CD4-positive, alpha-beta T cell (primary cell): Measurements from ENCODE around the gene NXN. TPM values are rescaled to one million over a fixed set of nuclear protein-coding genes. Genes with fewer than 3 reads are reported as not detected.

Experiments
- ATAC-seq: fragments of 200-7000 bp; cut with Tn5 transposase; one replicate; pipeline ENCODE4 v1.10.0; 2022; ENCODE audit warnings: mild to moderate bottlenecking; ENCODE audit not compliant: poor library complexity
- CTCF ChIA-PET: fragments of 350-600 bp; sonication (Branson Sonifier 250); formaldehyde crosslinking; loops from one replicate; lab custom pipeline; 2021; ENCODE audit warnings: antibody characterized with exemption, inconsistent platforms; lab: Charles Lee
- POLR2A ChIA-PET: fragments of 350-600 bp; sonication (Branson Sonifier 250); formaldehyde crosslinking; loops from one replicate; lab custom pipeline; 2021; ENCODE audit warnings: antibody characterized with exemption, inconsistent platforms; lab: Charles Lee
- DNase-seq, 14 experiments: peaks; one replicate each; pipeline ENCODE4 v3.0.0-alpha.2; 2013 to 2020; ENCODE audit warnings: mixed read lengths in 2 of 14
- H3K27ac ChIP-seq, 2 donors: one replicate each; pipeline versions ENCODE4 v1.5.1 to v1.7.0; 2013; ENCODE audit warnings: low read length in 2 of 2, low read depth in 1 of 2, mild to moderate bottlenecking in 1 of 2
- H3K27me3 ChIP-seq, 2 experiments: 1 replicate in 1 of 2; 2 replicates in 1 of 2; pipeline versions ENCODE4 v1.6.1 to v1.7.0; 2013; ENCODE audit warnings: low read length in 2 of 2, control low read depth in 1 of 2, mild to moderate bottlenecking in 1 of 2, moderate library complexity in 1 of 2; ENCODE audit not compliant: insufficient read depth in 2 of 2, control insufficient read depth in 1 of 2
- H3K36me3 ChIP-seq: one replicate; pipeline ENCODE4 v1.6.1; 2013; ENCODE audit warnings: low read length, control low read depth; ENCODE audit not compliant: insufficient read depth
- H3K4me1 ChIP-seq: one replicate; pipeline ENCODE4 v1.6.1; 2013; ENCODE audit warnings: low read length, control low read depth; ENCODE audit not compliant: insufficient read depth
- H3K4me3 ChIP-seq: one replicate; pipeline ENCODE4 v1.5.1; 2013; ENCODE audit warnings: mild to moderate bottlenecking, low read length, moderate library complexity
- H3K9me3 ChIP-seq, 2 experiments: 1 replicate in 1 of 2; 2 replicates in 1 of 2; pipeline versions ENCODE4 v1.6.1 to v1.7.0; 2013; ENCODE audit warnings: low read length in 2 of 2, mild to moderate bottlenecking in 2 of 2, control low read depth in 1 of 2, moderate library complexity in 1 of 2; ENCODE audit not compliant: control insufficient read depth in 1 of 2, insufficient read depth in 1 of 2
- H3K27ac Mint-ChIP-seq: one replicate; pipeline ENCODE4 v1.8.0; 2020; ENCODE audit warnings: mixed read lengths
- H3K27me3 Mint-ChIP-seq: one replicate; pipeline ENCODE4 v1.8.0; 2021; ENCODE audit warnings: mixed read lengths
- H3K36me3 Mint-ChIP-seq: one replicate; pipeline ENCODE4 v1.8.0; 2021; ENCODE audit warnings: low read depth, mixed read lengths
- H3K4me1 Mint-ChIP-seq: one replicate; pipeline ENCODE4 v1.8.0; 2021; ENCODE audit warnings: low read depth, mixed read lengths
- H3K4me3 Mint-ChIP-seq: one replicate; pipeline ENCODE4 v1.8.0; 2020; ENCODE audit warnings: mild to moderate bottlenecking, mixed read lengths
- H3K9me3 Mint-ChIP-seq: one replicate; pipeline ENCODE4 v1.8.0; 2020; ENCODE audit warnings: mixed read lengths
- intact Hi-C, 2 experiments: fragments of 100-400 bp; cut with DNase I in 1 of 2; cut with micrococcal nuclease in 1 of 2; formaldehyde crosslinking; loops; one replicate each; pipeline versions ENCODE4 v1.15.1 to v1.9.0; 2023 to 2025; cut with DNase I, micrococcal nuclease
- total RNA-seq, 174 experiments: library from RNA in 2 of 174; stranded (reverse) in 2 of 174; gene quantifications; one replicate each; pipeline ENCODE4 v1.2.3 and lab custom pipeline; 2021 to 2026
- TF ChIP-seq, protein P1 (sequence below): fragments of 200-600 bp; IDR thresholded peaks from one replicate; pipeline ENCODE4 v1.8.0; 2022; ENCODE audit warnings: antibody characterized with exemption, mild to moderate bottlenecking

NXN gene
- total RNA-seq, 2 experiments from 2014 or later, result 0.80 to 0.98 TPM

DNA sequence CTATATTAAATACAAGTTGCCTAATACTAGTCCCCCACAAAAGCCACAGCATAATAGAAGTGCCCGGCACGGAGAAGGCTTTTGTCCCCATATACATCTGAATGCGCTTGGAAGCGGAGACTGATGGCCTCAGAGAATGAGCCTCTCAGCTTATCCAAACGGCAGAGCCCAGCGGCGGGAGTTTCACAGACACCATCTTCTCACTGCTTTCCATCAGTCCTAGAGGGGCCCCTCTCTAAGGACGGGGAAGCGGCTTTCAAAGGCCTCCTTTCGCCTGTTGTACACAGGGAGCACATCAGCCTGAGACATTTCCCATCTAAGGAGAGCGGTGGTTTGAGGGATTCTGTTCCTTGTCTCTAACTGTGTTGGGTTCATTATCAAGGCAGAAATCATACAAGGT is 16.9 kb downstream of the NXN start:
- ChIA-PET CTCF (no interaction called here), POLR2A (no interaction called here)
- DNase-seq, result no peak
- no peaks in the 10 kb centered on the region for H3K9me3 ChIP-seq
- no peaks in the 10 kb centered on the region for H3K36me3 ChIP-seq
- H3K27me3 Mint-ChIP-seq, result peaks cover 37% of the 10 kb centered on the region
- no peaks in the 10 kb centered on the region for H3K36me3 Mint-ChIP-seq
- ATAC-seq, result no peak
- no peak overlapping the region for H3K27ac Mint-ChIP-seq
- H3K27ac ChIP-seq, result no peak overlapping the region
- TF ChIP-seq, protein P1, sequence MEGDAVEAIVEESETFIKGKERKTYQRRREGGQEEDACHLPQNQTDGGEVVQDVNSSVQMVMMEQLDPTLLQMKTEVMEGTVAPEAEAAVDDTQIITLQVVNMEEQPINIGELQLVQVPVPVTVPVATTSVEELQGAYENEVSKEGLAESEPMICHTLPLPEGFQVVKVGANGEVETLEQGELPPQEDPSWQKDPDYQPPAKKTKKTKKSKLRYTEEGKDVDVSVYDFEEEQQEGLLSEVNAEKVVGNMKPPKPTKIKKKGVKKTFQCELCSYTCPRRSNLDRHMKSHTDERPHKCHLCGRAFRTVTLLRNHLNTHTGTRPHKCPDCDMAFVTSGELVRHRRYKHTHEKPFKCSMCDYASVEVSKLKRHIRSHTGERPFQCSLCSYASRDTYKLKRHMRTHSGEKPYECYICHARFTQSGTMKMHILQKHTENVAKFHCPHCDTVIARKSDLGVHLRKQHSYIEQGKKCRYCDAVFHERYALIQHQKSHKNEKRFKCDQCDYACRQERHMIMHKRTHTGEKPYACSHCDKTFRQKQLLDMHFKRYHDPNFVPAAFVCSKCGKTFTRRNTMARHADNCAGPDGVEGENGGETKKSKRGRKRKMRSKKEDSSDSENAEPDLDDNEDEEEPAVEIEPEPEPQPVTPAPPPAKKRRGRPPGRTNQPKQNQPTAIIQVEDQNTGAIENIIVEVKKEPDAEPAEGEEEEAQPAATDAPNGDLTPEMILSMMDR, result no peak
- intact Hi-C loops, result no loop called here
- H3K4me3 Mint-ChIP-seq, result no peak overlapping the region
- peaks cover 0 to 5% of the 10 kb centered on the region in 2 experiments for H3K27me3 ChIP-seq
- H3K9me3 Mint-ChIP-seq, result no peaks in the 10 kb centered on the region
- H3K4me1 Mint-ChIP-seq, result no peaks in the 10 kb centered on the region
- H3K4me1 ChIP-seq, result no peaks in the 10 kb centered on the region
- no peak overlapping the region for H3K4me3 ChIP-seq

DNA sequence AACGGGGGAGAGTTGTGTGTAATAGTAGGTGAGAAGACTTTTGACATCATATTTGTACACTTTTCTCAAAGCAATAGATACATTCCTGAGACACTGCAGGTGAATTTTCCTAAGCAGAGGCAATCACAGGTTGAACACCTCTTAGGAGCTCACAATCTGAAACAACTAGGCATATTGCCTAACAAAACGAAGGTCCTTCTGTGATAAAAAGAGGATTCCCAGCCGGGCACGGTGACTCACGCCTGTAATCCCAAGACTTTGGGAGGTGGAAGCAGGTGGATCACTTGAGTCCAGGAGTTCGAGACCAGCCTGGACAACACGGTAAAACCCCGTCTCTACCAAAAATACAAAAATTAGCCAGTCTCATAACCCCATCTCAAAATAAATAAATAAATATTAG is 17.4 kb downstream of the NXN start:
- Mint-ChIP-seq H3K36me3 (no peaks in the 10 kb centered on the region), H3K9me3 (no peaks in the 10 kb centered on the region), H3K27me3 (peaks cover 32% of the 10 kb centered on the region), H3K4me3 (no peak overlapping the region), H3K27ac (no peak overlapping the region), H3K4me1 (no peaks in the 10 kb centered on the region)
- Histone ChIP-seq H3K36me3 (no peaks in the 10 kb centered on the region), H3K4me1 (no peaks in the 10 kb centered on the region), H3K9me3 (no peaks in the 10 kb centered on the region), H3K27me3 (peaks cover 0 to 5% of the 10 kb centered on the region in 2 experiments), H3K27ac (no peak overlapping the region), H3K4me3 (no peak overlapping the region)
- intact Hi-C loops, result no loop called here
- ChIA-PET POLR2A (no interaction called here), CTCF (no interaction called here)
- TF ChIP-seq, protein P1, result no peak
- ATAC-seq, result no peak
- no peak for DNase-seq

DNA sequence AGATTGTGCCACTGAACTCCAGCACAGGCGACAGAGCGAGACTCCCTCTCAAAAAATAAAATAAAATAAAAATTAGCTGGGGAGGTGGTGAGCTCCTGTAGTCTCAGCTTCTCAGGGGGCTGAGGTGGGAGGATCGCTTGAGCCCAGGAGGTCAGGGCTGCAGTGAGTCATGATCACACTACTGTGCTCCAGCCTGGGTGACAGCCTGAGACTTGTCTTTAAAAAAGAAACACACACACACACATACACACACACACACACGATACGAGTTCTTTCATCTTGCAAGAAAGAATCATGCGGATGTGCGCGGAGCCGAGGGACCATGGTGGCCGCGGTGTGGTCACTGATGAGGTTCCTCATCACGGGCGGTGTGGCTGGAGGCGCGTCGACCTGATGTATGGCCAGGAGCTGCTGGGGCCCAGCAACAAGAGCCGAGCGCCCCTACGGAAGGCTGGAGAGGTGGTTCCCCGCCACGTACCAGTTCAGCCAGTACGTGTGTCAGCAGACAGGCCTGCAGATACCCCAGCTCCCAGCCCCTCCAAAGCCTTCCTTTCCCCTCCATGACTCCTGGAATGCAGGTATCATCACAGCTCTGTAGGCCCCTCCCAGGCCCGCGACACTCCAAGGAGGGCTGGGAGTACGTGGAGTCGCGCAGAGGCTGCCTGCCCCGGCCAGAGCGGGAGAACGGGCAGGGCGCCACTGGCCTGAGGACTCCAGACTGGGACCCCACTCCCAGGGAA is 20.7 kb downstream of the NXN start:
- ChIA-PET POLR2A (no interaction called here), CTCF (no interaction called here)
- H3K27ac Mint-ChIP-seq, result no peak overlapping the region
- no peaks in the 10 kb centered on the region for H3K36me3 Mint-ChIP-seq
- intact Hi-C loops, result no loop called here
- TF ChIP-seq, protein P1, result no peak
- H3K36me3 ChIP-seq, result no peaks in the 10 kb centered on the region
- H3K27ac ChIP-seq, result no peak overlapping the region
- H3K4me3 Mint-ChIP-seq, result no peak overlapping the region
- no peaks in the 10 kb centered on the region for H3K9me3 ChIP-seq
- H3K4me3 ChIP-seq, result no peak overlapping the region
- peaks cover 11% of the 10 kb centered on the region for H3K27me3 Mint-ChIP-seq
- no peaks in the 10 kb centered on the region for H3K9me3 Mint-ChIP-seq
- ATAC-seq, result no peak
- H3K27me3 ChIP-seq, result peaks cover 0 to 5% of the 10 kb centered on the region in 2 experiments
- DNase-seq, result no peak
- no peaks in the 10 kb centered on the region for H3K4me1 ChIP-seq
- no peaks in the 10 kb centered on the region for H3K4me1 Mint-ChIP-seq
